Psoas muscle (tissue), 8 donors: ENCODE results near the gene CPEB3. TPM values are rescaled to one million over a fixed set of nuclear protein-coding genes. Genes with fewer than 3 reads are reported as not detected.

ENCODE experiments used
- ATAC-seq, 4 donors: fragments of 200-7000 bp; cut with Tn5 transposase; one replicate each; pipeline ENCODE4 v1.9.1; 2020; ENCODE audit warnings: moderate library complexity in 3 of 4, mild to moderate bottlenecking in 2 of 4
- DNase-seq, 2 donors: peaks; one replicate each; pipeline ENCODE4 v3.0.0-alpha.2; 2020
- H3K27ac ChIP-seq: fragments of 200-600 bp; one replicate; pipeline ENCODE4 v1.8.0; 2022
- H3K27me3 ChIP-seq, 3 donors: fragments of 200-600 bp in 1 of 3; one replicate each; pipeline versions ENCODE4 v1.6.1 to v1.8.0; 2013 to 2022; ENCODE audit warnings: low read length in 2 of 3, mild to moderate bottlenecking in 2 of 3, moderate library complexity in 1 of 3; ENCODE audit not compliant: insufficient read depth in 3 of 3
- H3K36me3 ChIP-seq, 2 donors: fragments of 200-600 bp in 1 of 2; one replicate each; pipeline versions ENCODE4 v1.6.1 to v1.8.0; 2013 to 2022; ENCODE audit warnings: low read depth in 1 of 2, mild to moderate bottlenecking in 1 of 2, moderate library complexity in 1 of 2; ENCODE audit not compliant: insufficient read depth in 1 of 2
- H3K4me1 ChIP-seq: fragments of 200-600 bp; one replicate; pipeline ENCODE4 v1.8.0; 2022
- H3K4me3 ChIP-seq: fragments of 200-600 bp; one replicate; pipeline ENCODE4 v1.8.0; 2022; ENCODE audit warnings: mild to moderate bottlenecking
- H3K9me3 ChIP-seq: fragments of 200-600 bp; one replicate; pipeline ENCODE4 v1.8.0; 2022
- WGBS, 3 donors: extraction: QIAGEN DNeasy Blood & Tissue Kit; methylation state at CpG; one replicate each; pipeline versions ENCODE4 v1.1.6 to v1.1.7; 2013; 5-methylcytosine and 5-hydroxymethylcytosine counted together
- intact Hi-C, 2 donors: fragments of 100-400 bp; cut with DNase I; formaldehyde crosslinking; loops; one replicate each; pipeline versions ENCODE4 v1.11.0 to v1.14.2; 2022
- polyA plus RNA-seq, 3 donors: library from polyadenylated mRNA; stranded (reverse); fragments of 200-250 nt; gene quantifications; one replicate each; pipeline ENCODE4 v1.2.3, GENCODE V29; 2013
- total RNA-seq, 4 donors: library from RNA; stranded (reverse); fragmentation: NEBNext Ultra II Directional in 2 of 4; extraction: Animal tissue kit (Norgen Biotek cat#: 25700) in 2 of 4; gene quantifications; one replicate each; pipeline versions ENCODE4 v1.2.1 to v1.2.4, GENCODE V29; 2021 to 2023
- TF ChIP-seq, protein P1 (sequence below): fragments of 200-600 bp; IDR thresholded peaks from one replicate; pipeline ENCODE4 v1.8.0; 2022; ENCODE audit warnings: antibody characterized with exemption
- donor health status: healthy with polysubstance abuse.
- donor health status: DM: no; HTN: no; CAD: no; lungs with moderate emphysema.
- donor health status: Bipolar disorder and iron deficiency.
- donor health status: healthy.
- donor health status: DM: yes; HTN: yes; CAD: no.
- donor health status: DM: no; HTN: no; CAD: no.
- donor health status: DM: no; HTN: no; CAD: no.
- donor health status: DM: yes; HTN: yes; CAD: no.

Gene CPEB3
- total and polyA plus RNA-seq, 7 donors: 0.44 to 16.9 (median 9.8) TPM

DNA sequence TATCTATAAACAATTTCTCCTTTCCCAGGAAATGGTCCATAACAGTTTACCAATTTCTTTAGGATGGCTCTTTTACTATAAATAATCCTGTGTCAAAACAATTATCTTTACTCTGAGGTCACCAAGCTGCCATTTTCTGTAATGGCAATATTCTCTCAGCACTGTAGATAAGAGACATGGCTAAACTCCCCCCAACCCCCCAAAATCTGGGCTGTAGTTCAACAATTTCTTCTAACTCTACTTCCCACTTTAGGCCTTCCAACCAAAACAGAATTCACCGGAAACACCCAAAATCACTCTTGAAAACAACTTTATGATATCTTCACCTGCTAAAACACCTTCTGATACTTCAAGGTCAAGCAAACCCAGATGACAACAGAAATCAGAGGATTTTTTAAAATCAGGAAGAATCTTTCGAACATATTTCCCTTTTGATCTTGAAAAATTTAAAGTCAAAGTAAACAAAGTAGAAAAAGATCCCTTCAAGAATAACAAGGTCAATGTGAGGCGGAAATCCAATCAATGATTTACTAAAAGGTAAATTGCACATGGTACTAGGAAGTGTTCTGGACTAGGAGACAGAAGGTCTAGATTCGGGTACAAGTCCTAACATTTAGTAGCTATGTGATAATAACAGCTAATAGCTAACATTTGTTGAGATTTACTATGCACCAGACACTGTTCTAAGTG lies 176.8 kb downstream of the CPEB3 start:
- no peaks in the 10 kb centered on the region for H3K9me3 ChIP-seq
- no peak overlapping the region for H3K27ac ChIP-seq
- intact Hi-C loops: no loop called here
- peaks cover 34% of the 10 kb centered on the region for H3K4me1 ChIP-seq
- ATAC-seq: no peak
- TF ChIP-seq, protein P1, sequence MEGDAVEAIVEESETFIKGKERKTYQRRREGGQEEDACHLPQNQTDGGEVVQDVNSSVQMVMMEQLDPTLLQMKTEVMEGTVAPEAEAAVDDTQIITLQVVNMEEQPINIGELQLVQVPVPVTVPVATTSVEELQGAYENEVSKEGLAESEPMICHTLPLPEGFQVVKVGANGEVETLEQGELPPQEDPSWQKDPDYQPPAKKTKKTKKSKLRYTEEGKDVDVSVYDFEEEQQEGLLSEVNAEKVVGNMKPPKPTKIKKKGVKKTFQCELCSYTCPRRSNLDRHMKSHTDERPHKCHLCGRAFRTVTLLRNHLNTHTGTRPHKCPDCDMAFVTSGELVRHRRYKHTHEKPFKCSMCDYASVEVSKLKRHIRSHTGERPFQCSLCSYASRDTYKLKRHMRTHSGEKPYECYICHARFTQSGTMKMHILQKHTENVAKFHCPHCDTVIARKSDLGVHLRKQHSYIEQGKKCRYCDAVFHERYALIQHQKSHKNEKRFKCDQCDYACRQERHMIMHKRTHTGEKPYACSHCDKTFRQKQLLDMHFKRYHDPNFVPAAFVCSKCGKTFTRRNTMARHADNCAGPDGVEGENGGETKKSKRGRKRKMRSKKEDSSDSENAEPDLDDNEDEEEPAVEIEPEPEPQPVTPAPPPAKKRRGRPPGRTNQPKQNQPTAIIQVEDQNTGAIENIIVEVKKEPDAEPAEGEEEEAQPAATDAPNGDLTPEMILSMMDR: no peak
- H3K27me3 ChIP-seq: no peaks in the 10 kb centered on the region
- no peak for DNase-seq
- 92 to 96% (median 95%) methylated on average over 4 of the region's 4 CpGs for WGBS, 3 donors
- no peaks in the 10 kb centered on the region for H3K36me3 ChIP-seq
- H3K4me3 ChIP-seq: no peak overlapping the region

GRCh38 chr10:92112462-92112861 lies 178.4 kb downstream of the CPEB3 start:
- peak overlapping the region; percentile 53 for H3K27ac ChIP-seq
- H3K9me3 ChIP-seq: no peaks in the 10 kb centered on the region
- intact Hi-C loops: no loop called here
- H3K36me3 ChIP-seq: no peaks in the 10 kb centered on the region
- ATAC-seq (peak in 3 of 4 donors; percentile 48 to 76 (median 62)), DNase-seq (no peak)
- 44 to 58% (median 46%) methylated on average over 1 of the region's 1 CpG for WGBS, 3 donors
- TF ChIP-seq, protein P1: no peak
- H3K27me3 ChIP-seq: no peaks in the 10 kb centered on the region
- H3K4me1 ChIP-seq: peaks cover 42% of the 10 kb centered on the region
- no peak overlapping the region for H3K4me3 ChIP-seq

DNA sequence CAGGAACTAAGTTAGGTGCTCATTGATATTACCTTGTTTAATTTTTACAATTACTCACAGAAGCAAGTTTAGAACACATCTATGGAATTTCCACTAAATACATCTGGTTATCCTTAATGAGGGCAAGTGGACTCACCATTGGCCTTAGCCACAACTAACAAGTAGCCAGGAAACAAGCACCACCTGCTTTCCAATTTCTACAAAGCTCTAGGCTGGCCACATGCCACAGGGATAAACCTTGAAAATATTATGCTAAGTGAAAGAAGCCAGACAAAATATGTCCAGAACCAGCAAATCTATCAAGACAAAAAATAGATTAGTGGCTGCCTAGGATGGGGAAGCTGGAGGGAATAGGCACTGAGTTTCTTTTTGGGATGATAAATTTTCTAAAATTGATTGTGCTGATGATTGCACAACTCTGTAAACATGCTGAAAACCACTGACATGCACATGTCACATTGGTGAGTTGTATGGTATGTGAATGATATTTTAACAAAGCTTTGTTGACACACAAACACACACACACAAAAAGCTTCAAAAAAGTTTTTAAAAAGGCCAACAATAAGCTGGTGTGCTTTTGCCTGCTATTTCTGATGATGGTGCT lies 179.4 kb downstream of the CPEB3 start:
- ATAC-seq: no peak
- Histone ChIP-seq H3K9me3 (no peaks in the 10 kb centered on the region), H3K27me3 (no peaks in the 10 kb centered on the region), H3K27ac (peak overlapping the region; percentile 63), H3K36me3 (no peaks in the 10 kb centered on the region), H3K4me3 (no peak overlapping the region), H3K4me1 (peaks cover 51% of the 10 kb centered on the region)
- no peak for DNase-seq
- TF ChIP-seq, protein P1: no peak
- intact Hi-C loops: no loop called here

- TF ChIP-seq, protein P1: no peak
- peak; percentile 57 to 79 (median 70) for ATAC-seq
- Histone ChIP-seq H3K4me1 (peaks cover 51% of the 10 kb centered on the region), H3K9me3 (no peaks in the 10 kb centered on the region), H3K27ac (peak overlapping the region; percentile 63), H3K27me3 (no peaks in the 10 kb centered on the region), H3K4me3 (no peak overlapping the region), H3K36me3 (no peaks in the 10 kb centered on the region)
- intact Hi-C loops: no loop called here
- WGBS, 3 donors: 82 to 90% (median 86%) methylated on average over 6 of the region's 6 CpGs
- DNase-seq: no peak
Measured at GRCh38 chr10:92110039-92110794, 180.7 kb downstream of the CPEB3 start.
